Measurements from ENCODE around the gene CCDC54.

The CCDC54 gene

GRCh38 chr3:107345822-107346405 lies 31.3 kb upstream of the CCDC54 start:
- TF ChIP-seq POLR2AphosphoS5 (IDR thresholded peaks at IDR 0.05; ENCODE audit: low read depth, low read length), result no peak

GRCh38 chr3:107346564-107346963 lies 30.7 kb upstream of the CCDC54 start:
- TF ChIP-seq POLR2AphosphoS5 (IDR thresholded peaks at IDR 0.05; ENCODE audit: low read depth, low read length) (no peak), TAF1 (IDR thresholded peaks at IDR 0.05; ENCODE audit: borderline replicate concordance, insufficient read depth, low read length) (no peak), FOXP2 (optimal IDR thresholded peaks at IDR 0.05; ENCODE audit: borderline replicate concordance, extremely low read depth, extremely low read length, insufficient read depth) (no peak)

GRCh38 chr3:107347751-107348150 lies 29.5 kb upstream of the CCDC54 start:
- no peak for TF ChIP-seq REST (IDR thresholded peaks at IDR 0.05; ENCODE audit: insufficient read depth in 1 of 2, low read depth in 2 of 2, low read length in 2 of 2)
- TF ChIP-seq FOXP2 (optimal IDR thresholded peaks at IDR 0.05; ENCODE audit: borderline replicate concordance, extremely low read depth, extremely low read length, insufficient read depth), result no peak
- no peak for TF ChIP-seq POLR2AphosphoS5 (IDR thresholded peaks at IDR 0.05; ENCODE audit: low read depth, low read length)
- TF ChIP-seq SIN3A (IDR thresholded peaks at IDR 0.05; ENCODE audit: borderline replicate concordance, insufficient read depth, low read length), result no peak
- TF ChIP-seq TAF1 (IDR thresholded peaks at IDR 0.05; ENCODE audit: borderline replicate concordance, insufficient read depth, low read length), result no peak

- TF ChIP-seq REST (IDR thresholded peaks at IDR 0.05; ENCODE audit: insufficient read depth in 1 of 2, low read depth in 2 of 2, low read length in 2 of 2) (no peak), SIN3A (IDR thresholded peaks at IDR 0.05; ENCODE audit: borderline replicate concordance, insufficient read depth, low read length) (no peak), FOXP2 (optimal IDR thresholded peaks at IDR 0.05; ENCODE audit: borderline replicate concordance, extremely low read depth, extremely low read length, insufficient read depth) (no peak), POLR2AphosphoS5 (IDR thresholded peaks at IDR 0.05; ENCODE audit: low read depth, low read length) (no peak), TAF1 (IDR thresholded peaks at IDR 0.05; ENCODE audit: borderline replicate concordance, insufficient read depth, low read length) (no peak)
Observed at GRCh38 chr3:107356706-107357105, 20.5 kb upstream of the CCDC54 start.

GRCh38 chr3:107361633-107362032 lies 15.6 kb upstream of the CCDC54 start:
- no peak for TF ChIP-seq REST (IDR thresholded peaks at IDR 0.05; ENCODE audit: insufficient read depth in 1 of 2, low read depth in 2 of 2, low read length in 2 of 2)
- no peak for TF ChIP-seq TAF1 (IDR thresholded peaks at IDR 0.05; ENCODE audit: borderline replicate concordance, insufficient read depth, low read length)
- no peak for TF ChIP-seq SIN3A (IDR thresholded peaks at IDR 0.05; ENCODE audit: borderline replicate concordance, insufficient read depth, low read length)
- TF ChIP-seq FOXP2 (optimal IDR thresholded peaks at IDR 0.05; ENCODE audit: borderline replicate concordance, extremely low read depth, extremely low read length, insufficient read depth), result no peak
- TF ChIP-seq POLR2AphosphoS5 (IDR thresholded peaks at IDR 0.05; ENCODE audit: low read depth, low read length), result no peak

GRCh38 chr3:107365051-107365450 lies 12.2 kb upstream of the CCDC54 start:
- no peak for TF ChIP-seq FOXP2 (optimal IDR thresholded peaks at IDR 0.05; ENCODE audit: borderline replicate concordance, extremely low read depth, extremely low read length, insufficient read depth)
- TF ChIP-seq POLR2AphosphoS5 (IDR thresholded peaks at IDR 0.05; ENCODE audit: low read depth, low read length), result no peak

- TF ChIP-seq SIN3A (IDR thresholded peaks at IDR 0.05; ENCODE audit: borderline replicate concordance, insufficient read depth, low read length), result no peak
- no peak for TF ChIP-seq POLR2AphosphoS5 (IDR thresholded peaks at IDR 0.05; ENCODE audit: low read depth, low read length)
- no peak for TF ChIP-seq TAF1 (IDR thresholded peaks at IDR 0.05; ENCODE audit: borderline replicate concordance, insufficient read depth, low read length)
- no peak for TF ChIP-seq REST (IDR thresholded peaks at IDR 0.05; ENCODE audit: insufficient read depth in 1 of 2, low read depth in 2 of 2, low read length in 2 of 2)
- TF ChIP-seq FOXP2 (optimal IDR thresholded peaks at IDR 0.05; ENCODE audit: borderline replicate concordance, extremely low read depth, extremely low read length, insufficient read depth), result no peak
Observed at GRCh38 chr3:107366766-107367165, 10.5 kb upstream of the CCDC54 start.
